ENCODE data around the gene COX7A2L.
"Not testable (repeated sequence)": the region's sequence is repeated elsewhere in the genome, so short reads cannot be mapped to it uniquely, and the experiment has no call there.

The COX7A2L gene

GRCh38 chr2:42392191-42392590, 31.2 kb upstream of the COX7A2L start:
- no peak overlapping the region for H3K27ac ChIP-seq
- CTCF ChIA-PET, result no interaction called here
- POLR2A ChIA-PET (ENCODE audit: low non-redundant PET), result no interaction called here
- DNase-seq (ENCODE audit: low spot score), result no peak
- TF ChIP-seq CTCF (conservative IDR thresholded peaks at IDR 0.05; ENCODE audit: low read depth), result no peak

- CTCF ChIA-PET, result interaction anchor here (0.6 kb wide), 1 partner anchor 20 kb away, joined by 4 read pairs; no protein-coding TSS in a partner anchor
- POLR2A ChIA-PET (ENCODE audit: low non-redundant PET), result no interaction called here
- no peak for DNase-seq (ENCODE audit: low spot score)
- H3K27ac ChIP-seq, result no peak overlapping the region
- no peak for TF ChIP-seq CTCF (conservative IDR thresholded peaks at IDR 0.05; ENCODE audit: low read depth)
Observed at GRCh38 chr2:42390401-42390969, 29.5 kb upstream of the COX7A2L start.

- H3K27ac ChIP-seq, result no peak overlapping the region
- no peak for TF ChIP-seq CTCF (conservative IDR thresholded peaks at IDR 0.05; ENCODE audit: low read depth)
- DNase-seq (ENCODE audit: low spot score), result no peak
- POLR2A ChIA-PET (ENCODE audit: low non-redundant PET), result no interaction called here
- CTCF ChIA-PET, result interaction anchor here (1.7 kb wide), 1 partner anchor 276 kb away, joined by 3 read pairs; no protein-coding TSS in a partner anchor
Observed at GRCh38 chr2:42386682-42387081, 25.7 kb upstream of the COX7A2L start.

- no peak for DNase-seq (ENCODE audit: low spot score)
- no peak for TF ChIP-seq CTCF (conservative IDR thresholded peaks at IDR 0.05; ENCODE audit: low read depth)
- no peak overlapping the region for H3K27ac ChIP-seq
- CTCF ChIA-PET, result interaction anchor here (0.6 to 1.6 kb wide), 2 partner anchors 19 to 51 kb away, joined by 3 to 4 read pairs; no protein-coding TSS in a partner anchor
- POLR2A ChIA-PET (ENCODE audit: low non-redundant PET), result no interaction called here
Observed at GRCh38 chr2:42385225-42385624, 24.2 kb upstream of the COX7A2L start.

- no peak for TF ChIP-seq CTCF (conservative IDR thresholded peaks at IDR 0.05; ENCODE audit: low read depth)
- CTCF ChIA-PET, result no interaction called here
- no peak overlapping the region for H3K27ac ChIP-seq
- no peak for DNase-seq (ENCODE audit: low spot score)
- POLR2A ChIA-PET (ENCODE audit: low non-redundant PET), result no interaction called here
Observed at GRCh38 chr2:42383855-42384530, 23.0 kb upstream of the COX7A2L start.

GRCh38 chr2:42382144-42382543, 21.1 kb upstream of the COX7A2L start:
- no peak for DNase-seq (ENCODE audit: low spot score)
- ChIA-PET CTCF (no interaction called here), POLR2A (ENCODE audit: low non-redundant PET) (no interaction called here)
- no peak overlapping the region for H3K27ac ChIP-seq
- TF ChIP-seq CTCF (conservative IDR thresholded peaks at IDR 0.05; ENCODE audit: low read depth), result no peak

GRCh38 chr2:42380026-42380425, 19.0 kb upstream of the COX7A2L start:
- H3K27ac ChIP-seq; POLR2A ChIA-PET (ENCODE audit: low non-redundant PET); DNase-seq (ENCODE audit: low spot score); CTCF ChIA-PET: not testable (repeated sequence)
